Kidney epithelial cell (primary cell): ENCODE measurements around the gene PCNT. TPM values are rescaled to one million over a fixed set of nuclear protein-coding genes. Genes with fewer than 3 reads are reported as not detected.

Experiments
- DNase-seq: peaks from one replicate; pipeline ENCODE4 v3.0.0-alpha.2; 2010; ENCODE audit warnings: low read depth
- H3K27me3 ChIP-seq: 2 replicates; pipeline ENCODE4 v1.6.0; 2011; ENCODE audit warnings: low read length; ENCODE audit not compliant: control insufficient read depth, insufficient read depth
- H3K36me3 ChIP-seq: 2 replicates; pipeline ENCODE4 v1.5.1; 2011; ENCODE audit warnings: low read length; ENCODE audit not compliant: control insufficient read depth, insufficient read depth
- H3K4me3 ChIP-seq: 2 replicates; pipeline ENCODE4 v1.5.1; 2011; ENCODE audit warnings: low read depth, mild to moderate bottlenecking, control low read depth, low read length
- total RNA-seq: library from RNA; depleted of rRNA; stranded (reverse); fragments of >200 nt; gene quantifications from 2 replicates; pipeline ENCODE4 v1.2.3, GENCODE V29; 2015
- TF ChIP-seq, protein P1 (sequence below): IDR thresholded peaks from 2 replicates; pipeline ENCODE4 v1.5.1; 2011; ENCODE audit warnings: mild to moderate bottlenecking, moderate library complexity, low read length, control low read depth, inconsistent platforms; ENCODE audit not compliant: insufficient read depth, poor library complexity, severe bottlenecking

Gene PCNT
- total RNA-seq, 1 donor from 2014 or later = 22.2 TPM

DNA sequence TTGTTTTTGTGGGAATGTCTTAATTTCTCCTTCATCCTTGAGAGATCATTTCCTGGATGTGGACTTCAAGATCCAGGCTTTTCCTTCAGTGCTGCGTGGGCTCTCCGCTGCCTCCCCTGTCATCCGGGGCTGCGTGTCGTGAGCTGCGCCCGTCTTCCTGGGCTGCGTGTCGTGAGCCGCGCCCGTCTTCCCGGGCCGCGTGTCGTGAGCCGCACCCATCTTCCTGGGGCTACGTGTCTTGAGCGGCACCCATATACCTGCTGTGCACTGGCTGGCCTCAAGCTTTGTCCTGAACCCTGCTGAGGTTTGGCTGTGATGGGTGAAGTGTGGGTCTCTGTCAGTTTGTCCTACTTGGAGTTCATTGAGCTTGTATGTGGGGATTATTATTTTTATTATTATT is 55.1 kb downstream of the PCNT start:
- Histone ChIP-seq H3K4me3 (no peak overlapping the region), H3K36me3 (no peaks in the 10 kb centered on the region), H3K27me3 (no peaks in the 10 kb centered on the region)
- TF ChIP-seq, protein P1, sequence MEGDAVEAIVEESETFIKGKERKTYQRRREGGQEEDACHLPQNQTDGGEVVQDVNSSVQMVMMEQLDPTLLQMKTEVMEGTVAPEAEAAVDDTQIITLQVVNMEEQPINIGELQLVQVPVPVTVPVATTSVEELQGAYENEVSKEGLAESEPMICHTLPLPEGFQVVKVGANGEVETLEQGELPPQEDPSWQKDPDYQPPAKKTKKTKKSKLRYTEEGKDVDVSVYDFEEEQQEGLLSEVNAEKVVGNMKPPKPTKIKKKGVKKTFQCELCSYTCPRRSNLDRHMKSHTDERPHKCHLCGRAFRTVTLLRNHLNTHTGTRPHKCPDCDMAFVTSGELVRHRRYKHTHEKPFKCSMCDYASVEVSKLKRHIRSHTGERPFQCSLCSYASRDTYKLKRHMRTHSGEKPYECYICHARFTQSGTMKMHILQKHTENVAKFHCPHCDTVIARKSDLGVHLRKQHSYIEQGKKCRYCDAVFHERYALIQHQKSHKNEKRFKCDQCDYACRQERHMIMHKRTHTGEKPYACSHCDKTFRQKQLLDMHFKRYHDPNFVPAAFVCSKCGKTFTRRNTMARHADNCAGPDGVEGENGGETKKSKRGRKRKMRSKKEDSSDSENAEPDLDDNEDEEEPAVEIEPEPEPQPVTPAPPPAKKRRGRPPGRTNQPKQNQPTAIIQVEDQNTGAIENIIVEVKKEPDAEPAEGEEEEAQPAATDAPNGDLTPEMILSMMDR = no peak
- no peak for DNase-seq

DNA sequence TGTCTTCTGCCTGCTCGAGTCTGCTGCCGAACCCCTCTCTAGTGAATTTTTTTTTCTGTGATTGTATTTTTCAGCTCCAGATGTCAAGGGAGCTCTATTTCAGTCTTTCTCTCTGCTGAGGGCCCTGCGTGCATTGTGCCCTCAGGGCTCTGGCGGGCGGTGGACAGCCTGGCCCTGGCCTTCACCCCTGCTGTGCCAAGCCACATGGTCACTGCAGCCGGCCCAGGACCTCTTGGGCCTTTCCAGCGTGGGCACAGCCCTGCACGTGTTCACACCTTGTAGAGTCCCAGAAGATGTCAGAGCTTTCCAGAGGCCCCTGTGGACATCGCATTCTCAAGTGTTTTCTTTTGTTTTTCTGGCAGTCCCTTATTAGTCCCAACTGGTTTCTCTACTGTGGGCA is 55.7 kb downstream of the PCNT start:
- H3K36me3 ChIP-seq = no peaks in the 10 kb centered on the region
- TF ChIP-seq, protein P1 = no peak
- no peak for DNase-seq
- H3K27me3 ChIP-seq = no peaks in the 10 kb centered on the region
- no peak overlapping the region for H3K4me3 ChIP-seq

DNA sequence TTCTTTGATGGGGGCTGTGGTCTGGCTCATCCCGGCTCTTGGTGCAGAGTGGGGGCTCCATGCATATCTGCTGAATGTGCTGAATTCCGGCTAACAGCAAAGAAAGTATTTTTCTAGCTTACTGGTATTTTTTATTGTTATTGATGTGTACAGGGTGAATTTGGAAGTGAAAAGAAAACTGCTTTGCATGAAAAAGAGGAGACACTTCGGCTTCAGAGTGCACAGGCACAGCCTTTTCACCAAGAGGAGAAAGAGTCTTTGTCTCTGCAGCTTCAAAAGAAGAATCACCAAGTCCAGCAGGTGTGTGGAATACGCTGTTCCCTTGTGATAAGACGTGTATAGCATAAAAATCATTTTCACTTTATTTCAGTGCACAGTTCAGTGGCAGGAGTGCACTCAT is 57.6 kb downstream of the PCNT start:
- Histone ChIP-seq H3K4me3 (no peak overlapping the region), H3K36me3 (no peaks in the 10 kb centered on the region), H3K27me3 (no peaks in the 10 kb centered on the region)
- TF ChIP-seq, protein P1 = no peak
- DNase-seq = no peak

DNA sequence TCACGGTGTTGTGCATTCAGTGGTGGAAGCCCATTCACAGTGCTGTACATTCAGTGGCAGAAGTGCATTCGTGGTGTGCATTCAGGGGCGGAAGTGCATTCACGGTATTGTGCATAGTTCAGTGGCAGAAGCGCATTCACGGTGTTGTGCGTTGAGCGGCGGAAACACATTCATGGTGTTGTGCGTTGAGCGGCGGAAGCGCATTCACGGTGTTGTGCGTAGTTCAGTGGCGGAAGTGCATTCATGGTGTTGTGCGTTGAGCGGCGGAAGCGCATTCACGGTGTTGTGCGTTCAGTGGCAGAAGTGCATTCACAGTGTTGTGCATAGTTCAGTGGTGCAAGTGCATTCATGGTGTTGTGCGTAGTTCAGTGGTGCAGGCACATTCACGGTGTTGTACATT is 60.6 kb downstream of the PCNT start:
- no peak for DNase-seq
- no peak overlapping the region for H3K4me3 ChIP-seq
- no peaks in the 10 kb centered on the region for H3K27me3 ChIP-seq
- TF ChIP-seq, protein P1 = no peak
- H3K36me3 ChIP-seq = no peaks in the 10 kb centered on the region

DNA sequence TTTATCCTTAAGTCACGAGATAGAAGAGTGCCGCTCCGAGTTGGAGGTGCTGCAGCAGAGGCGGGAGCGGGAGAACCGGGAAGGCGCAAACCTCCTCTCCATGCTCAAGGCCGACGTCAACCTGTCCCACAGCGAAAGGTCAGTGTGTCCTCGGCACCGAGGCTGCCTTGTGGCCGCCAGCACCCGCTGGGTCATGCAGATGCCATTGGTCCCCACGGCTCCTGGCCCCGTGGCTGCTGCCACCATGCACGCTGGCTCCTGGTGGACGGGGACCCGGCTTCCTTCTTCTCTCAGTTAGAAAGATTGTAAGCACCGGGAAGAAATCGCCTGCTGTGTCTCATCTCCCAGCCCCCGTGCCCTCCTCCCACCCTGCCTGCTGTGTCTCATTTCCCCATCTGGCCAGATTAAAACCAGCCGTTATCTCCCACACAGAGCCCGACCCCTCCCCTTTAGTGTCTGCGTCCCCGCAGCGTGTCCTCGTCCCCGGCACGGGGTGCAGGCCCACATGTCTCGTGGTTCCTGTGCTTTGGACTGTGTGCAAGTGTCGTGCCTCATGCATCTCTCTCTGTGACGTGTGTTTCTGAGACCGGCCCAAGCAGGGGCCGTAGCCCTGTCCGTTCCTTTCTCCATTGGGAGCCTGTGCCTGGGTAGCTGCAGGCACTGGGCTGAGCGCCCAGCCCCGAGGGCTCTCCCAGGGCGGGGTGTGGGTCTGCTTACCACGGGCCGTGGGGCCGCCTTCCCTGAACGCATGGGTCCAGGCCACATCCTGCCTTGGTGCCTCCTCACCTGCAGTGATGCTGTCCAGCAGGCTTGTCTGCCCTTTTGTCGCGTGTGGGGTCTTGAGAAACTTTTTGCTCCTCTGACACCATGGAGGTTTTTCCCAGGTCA is 62.1 kb downstream of the PCNT start:
- TF ChIP-seq, protein P1 = no peak
- H3K36me3 ChIP-seq = no peaks in the 10 kb centered on the region

DNA sequence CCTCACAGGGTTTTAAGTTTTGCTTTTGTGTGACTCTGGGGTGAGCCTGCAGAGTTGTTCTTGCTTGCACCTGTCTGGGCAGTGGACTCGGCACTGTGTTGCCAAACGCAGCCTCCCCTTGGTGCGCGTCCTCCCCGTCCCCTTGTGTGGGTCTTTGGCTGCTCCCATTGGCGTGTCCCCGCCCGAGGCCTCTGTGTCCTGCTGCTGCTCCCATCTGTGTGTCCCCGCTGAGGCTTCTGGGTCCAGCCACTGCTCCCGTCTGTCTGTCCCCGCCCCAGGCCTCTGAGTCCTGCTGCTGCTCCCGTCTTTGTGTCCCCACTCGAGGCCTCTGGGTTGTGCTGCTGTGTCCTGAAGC is 62.8 kb downstream of the PCNT start:
- TF ChIP-seq, protein P1 = no peak
- H3K36me3 ChIP-seq = no peaks in the 10 kb centered on the region
- no peaks in the 10 kb centered on the region for H3K27me3 ChIP-seq
- no peak overlapping the region for H3K4me3 ChIP-seq
- no peak for DNase-seq

More for the DNA sequence above, 62.1 kb downstream of the PCNT start:
- Histone ChIP-seq H3K27me3 (no peaks in the 10 kb centered on the region), H3K4me3 (no peak overlapping the region)
- DNase-seq = no peak
